Fibroblast of skin of abdomen (primary cell): ENCODE measurements around the gene MBNL2.
A peak's percentile ranks its signal among the peaks of the same experiment; 100 is the strongest.

Experiments used
- DNase-seq: peaks from one replicate; pipeline ENCODE4 v3.0.0-alpha.2; 2013

The MBNL2 gene

GRCh38 chr13:97234236-97234635, 12.1 kb downstream of the MBNL2 start:
- no peak for DNase-seq

GRCh38 chr13:97234742-97235141, 12.6 kb downstream of the MBNL2 start:
- DNase-seq, result no peak

- DNase-seq, result peak; percentile 56
These were observed 13.6 kb downstream of the MBNL2 start for GRCh38 chr13:97235549-97236231.

GRCh38 chr13:97237388-97237787, 15.3 kb downstream of the MBNL2 start:
- DNase-seq, result no peak

GRCh38 chr13:97238432-97238831, 16.3 kb downstream of the MBNL2 start:
- DNase-seq, result no peak

- no peak for DNase-seq
These were observed 16.8 kb downstream of the MBNL2 start for GRCh38 chr13:97238883-97239282.

GRCh38 chr13:97239306-97239705, 17.2 kb downstream of the MBNL2 start:
- peak; percentile 54 for DNase-seq

GRCh38 chr13:97239943-97240787, 18.0 kb downstream of the MBNL2 start:
- DNase-seq, result no peak

- no peak for DNase-seq
These were observed 18.9 kb downstream of the MBNL2 start for GRCh38 chr13:97240788-97241734.

- no peak for DNase-seq
These were observed 19.6 kb downstream of the MBNL2 start for GRCh38 chr13:97241761-97242160.

GRCh38 chr13:97242755-97243497, 20.8 kb downstream of the MBNL2 start:
- DNase-seq, result no peak

- DNase-seq, result no peak
These were observed 22.0 kb downstream of the MBNL2 start for GRCh38 chr13:97243915-97244781.

- DNase-seq, result no peak
These were observed 22.9 kb downstream of the MBNL2 start for GRCh38 chr13:97245011-97245410.

GRCh38 chr13:97246596-97247158, 24.5 kb downstream of the MBNL2 start:
- no peak for DNase-seq

GRCh38 chr13:97248243-97248642, 26.1 kb downstream of the MBNL2 start:
- DNase-seq, result no peak

- no peak for DNase-seq
These were observed 27.1 kb downstream of the MBNL2 start for GRCh38 chr13:97249093-97249795.

- no peak for DNase-seq
These were observed 27.8 kb downstream of the MBNL2 start for GRCh38 chr13:97249796-97250495.

GRCh38 chr13:97250560-97250959, 28.4 kb downstream of the MBNL2 start:
- no peak for DNase-seq

- DNase-seq, result no peak
These were observed 30.6 kb downstream of the MBNL2 start for GRCh38 chr13:97252735-97253134.
